ENCODE data around the gene LIF. TPM values are rescaled to one million over a fixed set of nuclear protein-coding genes. Genes with fewer than 3 reads are reported as not detected.
A peak's percentile ranks its signal among the peaks of the same experiment; 100 is the strongest.

LIF gene
- polyA plus RNA-seq, 2 of the 4 experiments (the other 2 are of a cell fraction) = 40.7 to 54.5 TPM

GRCh38 chr22:30235687-30236170 is 10.8 kb downstream of the LIF start:
- Histone ChIP-seq H3K9me3 (no peaks in the 10 kb centered on the region), H3K4me2 (peak overlapping the region; percentile 50), H3K27ac (peak overlapping the region; percentile 99 to 100), H3K4me1 (peaks cover 78% of the 10 kb centered on the region), H3K4me3 (no peak overlapping the region)
- no peak for FAIRE-seq
- peak; percentile 74 to 90 for DNase-seq (ENCODE audit: low read depth in 1 of 2, low spot score in 1 of 2)
- WGBS (ENCODE audit: missing lambda C conversion rate) = under 1% methylated on average over 10 of the region's 10 CpGs
- POLR2A ChIA-PET = interaction anchor here (0.6 to 2.5 kb wide), 9 partner anchors 9 to 150 kb away, joined by 3 to 10 read pairs (median 5); no protein-coding TSS in a partner anchor
- CTCF ChIA-PET = interaction anchor here (0.9 to 2.6 kb wide), 4 partner anchors 12 to 127 kb away, joined by 3 to 9 read pairs (median 5); no protein-coding TSS in a partner anchor
- peak; percentile 52 to 69 for ATAC-seq
- peak; percentile 88; the same call in 1 of the 2 replicates for TF ChIP-seq GATA3 (IDR thresholded peaks at IDR 0.05; ENCODE audit: borderline replicate concordance)
- no peak for TF ChIP-seq EHF (CRISPR knock-in tag; IDR thresholded peaks at IDR 0.05)
- no peak for TF ChIP-seq POLR2AphosphoS2 (conservative IDR thresholded peaks at IDR 0.05; ENCODE audit: low read length)
- no peak for TF ChIP-seq MAFK (IDR thresholded peaks at IDR 0.05; ENCODE audit: partially characterized antibody)
- TF ChIP-seq RAD21 (conservative IDR thresholded peaks at IDR 0.05 in 1 of 2, IDR thresholded peaks at IDR 0.05 in 1 of 2) = peak in 1 of 2 experiments; percentile 37; a peak in 1 of 5 replicates
- TF ChIP-seq PHF8 (IDR thresholded peaks at IDR 0.05; ENCODE audit: borderline replicate concordance, low read depth) = no peak
- TF ChIP-seq NFE2L2 (conservative IDR thresholded peaks at IDR 0.05; ENCODE audit: low read length) = no peak
- TF ChIP-seq CTCF (IDR thresholded peaks at IDR 0.05) = no peak
- no peak for TF ChIP-seq HMGXB4 (CRISPR knock-in tag; IDR thresholded peaks at IDR 0.05; ENCODE audit: borderline replicate concordance)
- no peak for TF ChIP-seq NPAS2 (CRISPR knock-in tag; IDR thresholded peaks at IDR 0.05; ENCODE audit: borderline replicate concordance)
- no peak for TF ChIP-seq ZSCAN20 (CRISPR knock-in tag; IDR thresholded peaks at IDR 0.05)
- no peak for TF ChIP-seq ZNF302 (CRISPR knock-in tag; IDR thresholded peaks at IDR 0.05)
- TF ChIP-seq ATOH8 (CRISPR knock-in tag; IDR thresholded peaks at IDR 0.05; ENCODE audit: low read depth) = no peak
- TF ChIP-seq E2F6 (IDR thresholded peaks at IDR 0.05; ENCODE audit: borderline replicate concordance, low read depth) = no peak
- TF ChIP-seq CHD4 (IDR thresholded peaks at IDR 0.05; ENCODE audit: borderline replicate concordance) = no peak
- TF ChIP-seq ELK1 (IDR thresholded peaks at IDR 0.05; ENCODE audit: low read depth, low read length) = no peak
- peak; percentile 32; the same call in 1 of the 2 replicates for TF ChIP-seq JUNB (IDR thresholded peaks at IDR 0.05)
- TF ChIP-seq RARB (CRISPR knock-in tag; IDR thresholded peaks at IDR 0.05) = no peak
- TF ChIP-seq HOXA7 (CRISPR knock-in tag; IDR thresholded peaks at IDR 0.05) = no peak
- TF ChIP-seq MAZ (IDR thresholded peaks at IDR 0.05; ENCODE audit: borderline replicate concordance, low read depth, low read length) = no peak
- peak; percentile 31; the same call in 1 of the 3 replicates for TF ChIP-seq BCL3 (IDR thresholded peaks at IDR 0.05)
- no peak for TF ChIP-seq RCOR1 (IDR thresholded peaks at IDR 0.05; ENCODE audit: low read depth, low read length)
- TF ChIP-seq HDAC2 (IDR thresholded peaks at IDR 0.05) = no peak
- TF ChIP-seq FOSL2 (IDR thresholded peaks at IDR 0.05) = no peak
- TF ChIP-seq FOSL2 (CRISPR knock-in tag; IDR thresholded peaks at IDR 0.05) = peak; percentile 37
- no peak for TF ChIP-seq CBX2 (IDR thresholded peaks at IDR 0.05; ENCODE audit: borderline replicate concordance, low read depth)
- TF ChIP-seq MYC (IDR thresholded peaks at IDR 0.05; ENCODE audit: borderline replicate concordance, low read length) = no peak
- TF ChIP-seq HES2 (IDR thresholded peaks at IDR 0.05) = no peak
- TF ChIP-seq JUN (IDR thresholded peaks at IDR 0.05) = peak; percentile 65 to 70; a peak in 3 of 5 replicates
- TF ChIP-seq POLR2A (IDR thresholded peaks at IDR 0.05; ENCODE audit: low read length) = no peak
- TF ChIP-seq CEBPB (IDR thresholded peaks at IDR 0.05) = no peak
- TF ChIP-seq HOXB13 (CRISPR knock-in tag; IDR thresholded peaks at IDR 0.05; ENCODE audit: low read depth) = no peak
- TF ChIP-seq TP53 (CRISPR knock-in tag; IDR thresholded peaks at IDR 0.05) = no peak
- TF ChIP-seq ESRRA (IDR thresholded peaks at IDR 0.05; ENCODE audit: borderline replicate concordance, low read length) = no peak
- no peak for TF ChIP-seq HEYL (CRISPR knock-in tag; IDR thresholded peaks at IDR 0.05)

All from A549 (cell line).